Thyroid gland (tissue), 4 donors: ENCODE measurements around the gene PKP2.

Source experiments
- CTCF ChIP-seq, 6 experiments: fragments of 200-600 bp in 3 of 6; fragments of 450-650 bp in 3 of 6; sonication (generic) in 3 of 6; IDR thresholded peaks; one replicate each; pipeline ENCODE4 v1.5.1; 2016 to 2019; ENCODE audit warnings: antibody characterized with exemption in 6 of 6, mild to moderate bottlenecking in 2 of 6, inconsistent platforms in 1 of 6, moderate library complexity in 1 of 6
- POLR2A ChIP-seq, 2 donors: fragments of 450-650 bp; IDR thresholded peaks; one replicate each; pipeline ENCODE4 v1.6.1; 2017; ENCODE audit warnings: antibody characterized with exemption in 2 of 2, mild to moderate bottlenecking in 2 of 2, moderate library complexity in 1 of 2

DNA sequence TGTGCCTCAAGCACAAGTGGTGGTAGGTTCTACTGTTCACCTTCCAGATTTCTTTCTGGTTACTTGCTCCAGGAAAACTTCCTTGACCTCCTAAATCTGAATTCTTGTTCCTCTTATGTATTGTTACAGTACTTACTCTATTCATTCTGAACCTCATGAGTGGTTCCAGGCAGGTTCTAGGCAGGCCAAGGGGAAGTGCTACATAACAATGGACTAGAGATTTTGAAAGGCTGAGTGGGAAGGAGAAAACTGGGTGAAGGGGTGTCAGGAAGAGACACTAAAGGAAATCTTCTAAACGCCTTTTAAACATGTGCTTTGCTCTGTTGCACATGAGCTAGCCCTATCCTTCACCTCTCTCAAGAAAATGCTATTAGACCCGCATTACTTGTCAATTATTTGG lies 142.5 kb downstream of the PKP2 start:
- TF ChIP-seq CTCF (IDR thresholded peaks at IDR 0.05) (no peak), POLR2A (IDR thresholded peaks at IDR 0.05) (no peak)
